Memory B cell (primary cell): ENCODE results near the gene GPATCH4.
A peak's percentile ranks its signal among the peaks of the same experiment; 100 is the strongest.
"Not testable (repeated sequence)": the region's sequence is repeated elsewhere in the genome, so short reads cannot be mapped to it uniquely, and the experiment has no call there.

ENCODE experiments used
- ATAC-seq: fragments of 150-1000 bp; cut with Tn5 transposase; 2 replicates; pipeline ENCODE4 v1.10.0; 2021; ENCODE audit warnings: low read depth, mild to moderate bottlenecking, moderate library complexity
- DNase-seq, 2 donors: peaks; one replicate each; pipeline ENCODE4 v3.0.0; 2022; ENCODE audit warnings: low spot score in 2 of 2
- H3K27ac Mint-ChIP-seq: one replicate; pipeline ENCODE4 v1.8.0; 2022; ENCODE audit warnings: mild to moderate bottlenecking, moderate library complexity, mixed read lengths
- H3K27me3 Mint-ChIP-seq: one replicate; pipeline ENCODE4 v1.8.0; 2022; ENCODE audit warnings: mixed read lengths
- H3K36me3 Mint-ChIP-seq: one replicate; pipeline ENCODE4 v1.8.0; 2022; ENCODE audit warnings: mild to moderate bottlenecking, mixed read lengths
- H3K4me1 Mint-ChIP-seq: one replicate; pipeline ENCODE4 v1.8.0; 2022; ENCODE audit warnings: mixed read lengths
- H3K4me3 Mint-ChIP-seq: one replicate; pipeline ENCODE4 v1.8.0; 2022; ENCODE audit warnings: mild to moderate bottlenecking, moderate library complexity, mixed read lengths
- H3K9me3 Mint-ChIP-seq: one replicate; pipeline ENCODE4 v1.8.0; 2022; ENCODE audit warnings: mixed read lengths

GPATCH4 gene

DNA sequence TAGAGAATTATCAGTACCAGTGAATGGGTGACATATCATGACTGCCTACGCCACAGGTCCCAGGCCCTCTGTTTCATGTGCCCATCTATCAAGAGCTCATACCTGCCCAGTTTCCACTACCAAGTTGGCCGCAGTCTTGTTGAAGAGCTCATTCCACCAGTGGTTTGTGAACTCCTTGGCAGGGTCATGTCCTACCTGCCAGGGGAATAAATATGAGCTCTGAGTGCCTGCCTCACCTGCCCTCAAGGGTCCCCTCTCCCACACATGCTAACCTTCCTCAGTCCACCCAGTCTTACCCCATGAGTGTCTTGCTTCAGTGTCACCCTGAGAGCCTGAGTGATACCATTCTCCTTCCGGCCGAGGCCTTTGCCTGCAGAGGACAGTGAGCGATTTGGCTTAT, 3.2 kb downstream of the GPATCH4 start:
- H3K27ac Mint-ChIP-seq, result peak overlapping the region; percentile 73
- H3K4me3 Mint-ChIP-seq, result no peak overlapping the region
- ATAC-seq, result no peak

GRCh38 chr1:156596426-156596825, 4.9 kb downstream of the GPATCH4 start:
- Mint-ChIP-seq H3K27me3 (no peaks in the 10 kb centered on the region), H3K4me3 (no peak overlapping the region), H3K9me3 (no peaks in the 10 kb centered on the region), H3K4me1 (peaks cover 21% of the 10 kb centered on the region), H3K27ac (peak overlapping the region; percentile 33), H3K36me3 (peaks cover 20% of the 10 kb centered on the region)
- DNase-seq, result no peak
- ATAC-seq, result no peak

More for the DNA sequence above, 3.2 kb downstream of the GPATCH4 start:
- Mint-ChIP-seq H3K36me3 (peaks cover 20% of the 10 kb centered on the region), H3K27me3 (no peaks in the 10 kb centered on the region), H3K9me3 (no peaks in the 10 kb centered on the region), H3K4me1 (peaks cover 19% of the 10 kb centered on the region)
- DNase-seq, result no peak

DNA sequence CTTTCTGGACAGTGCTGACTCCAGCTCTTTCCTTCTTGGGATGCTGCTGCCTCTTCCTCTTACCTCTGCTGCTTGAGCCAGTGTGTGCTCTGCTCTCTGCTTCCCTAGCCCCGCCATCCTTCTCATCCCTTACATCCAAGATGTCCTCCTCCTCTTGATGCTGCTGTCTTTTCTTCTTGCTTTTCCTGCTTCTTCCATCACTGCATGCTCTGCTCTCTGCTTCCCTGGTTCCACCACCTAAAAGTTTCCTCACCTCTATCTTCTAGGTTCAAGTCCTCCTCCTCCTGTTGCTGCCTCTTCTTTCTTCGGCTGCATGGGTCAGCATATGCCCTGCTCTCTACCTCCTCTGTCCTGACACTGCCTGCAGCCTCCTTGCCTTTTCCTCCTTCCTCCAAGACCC, 6.3 kb downstream of the GPATCH4 start:
- no peak overlapping the region for H3K27ac Mint-ChIP-seq
- H3K36me3 Mint-ChIP-seq, result peaks cover 20% of the 10 kb centered on the region
- peaks cover 19% of the 10 kb centered on the region for H3K4me1 Mint-ChIP-seq
- DNase-seq, result no peak
- H3K27me3 Mint-ChIP-seq, result no peaks in the 10 kb centered on the region
- no peak overlapping the region for H3K4me3 Mint-ChIP-seq
- no peaks in the 10 kb centered on the region for H3K9me3 Mint-ChIP-seq
- ATAC-seq, result no peak

GRCh38 chr1:156594190-156594589, 7.1 kb downstream of the GPATCH4 start:
- Mint-ChIP-seq H3K36me3 (peaks cover 20% of the 10 kb centered on the region), H3K9me3 (no peaks in the 10 kb centered on the region), H3K4me3 (no peak overlapping the region), H3K4me1 (peaks cover 19% of the 10 kb centered on the region), H3K27ac (no peak overlapping the region), H3K27me3 (no peaks in the 10 kb centered on the region)
- ATAC-seq (no peak), DNase-seq (no peak)

DNA sequence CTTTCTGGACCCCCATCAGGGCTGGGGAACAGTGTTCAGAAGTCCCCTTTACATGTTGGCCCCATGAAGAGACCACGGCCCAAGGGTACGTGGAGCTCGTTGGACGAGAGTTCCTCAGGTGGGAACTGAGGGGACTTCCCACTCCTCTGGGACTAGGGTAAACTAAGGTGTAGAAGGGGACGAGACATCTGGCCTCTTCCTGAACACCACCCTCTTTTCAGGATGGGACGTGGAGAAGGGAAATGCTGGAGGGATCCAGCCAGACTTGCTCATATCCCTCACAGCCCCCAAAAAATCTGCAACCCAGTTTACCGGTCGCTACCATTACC, 7.7 kb downstream of the GPATCH4 start:
- Mint-ChIP-seq H3K4me3 (no peak overlapping the region), H3K36me3 (peaks cover 18% of the 10 kb centered on the region), H3K4me1 (peaks cover 19% of the 10 kb centered on the region), H3K27ac (no peak overlapping the region), H3K27me3 (no peaks in the 10 kb centered on the region), H3K9me3 (no peaks in the 10 kb centered on the region)
- DNase-seq, result no peak
- no peak for ATAC-seq

DNA sequence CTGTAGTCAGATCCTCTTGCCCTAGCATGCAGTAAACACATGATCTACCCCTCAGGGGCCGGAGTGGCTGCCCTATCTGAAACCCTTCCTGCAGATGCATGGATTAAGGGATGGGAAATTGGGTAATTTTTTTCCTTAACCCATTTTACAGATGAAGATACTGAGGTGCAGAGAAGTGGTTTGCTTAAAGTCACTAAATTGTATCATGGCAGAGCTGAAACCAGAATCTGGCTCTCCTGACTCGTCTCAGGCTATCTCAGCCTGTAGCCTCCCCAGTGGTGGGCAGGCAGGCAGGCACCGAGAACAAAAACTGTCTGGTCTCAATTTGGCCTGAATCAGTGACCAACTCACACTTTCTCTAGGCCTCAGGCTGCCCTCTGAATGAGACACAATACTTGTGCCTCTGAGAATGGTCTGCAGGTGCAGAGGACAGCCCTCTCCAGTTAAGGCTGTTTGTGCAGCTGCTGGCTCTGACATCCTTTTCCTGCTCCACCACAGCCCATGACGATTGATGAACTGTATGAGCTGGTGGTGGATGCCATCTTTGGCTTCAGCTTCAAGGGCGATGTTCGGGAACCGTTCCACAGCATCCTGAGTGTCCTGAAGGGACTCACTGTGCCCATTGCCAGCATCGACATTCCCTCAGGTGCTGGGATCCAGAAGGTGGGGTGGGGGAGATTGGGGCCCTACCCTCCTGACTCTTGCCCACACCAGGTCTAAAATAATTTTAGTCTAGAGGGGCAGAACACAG, 8.2 kb downstream of the GPATCH4 start:
- peak overlapping the region; percentile 5 for H3K27ac Mint-ChIP-seq
- ATAC-seq, result no peak
- peak overlapping the region; percentile 84 for H3K4me3 Mint-ChIP-seq
- H3K27me3 Mint-ChIP-seq, result no peaks in the 10 kb centered on the region
- H3K9me3 Mint-ChIP-seq, result no peaks in the 10 kb centered on the region
- DNase-seq, result no peak
- H3K36me3 Mint-ChIP-seq, result peaks cover 12% of the 10 kb centered on the region
- peaks cover 19% of the 10 kb centered on the region for H3K4me1 Mint-ChIP-seq

DNA sequence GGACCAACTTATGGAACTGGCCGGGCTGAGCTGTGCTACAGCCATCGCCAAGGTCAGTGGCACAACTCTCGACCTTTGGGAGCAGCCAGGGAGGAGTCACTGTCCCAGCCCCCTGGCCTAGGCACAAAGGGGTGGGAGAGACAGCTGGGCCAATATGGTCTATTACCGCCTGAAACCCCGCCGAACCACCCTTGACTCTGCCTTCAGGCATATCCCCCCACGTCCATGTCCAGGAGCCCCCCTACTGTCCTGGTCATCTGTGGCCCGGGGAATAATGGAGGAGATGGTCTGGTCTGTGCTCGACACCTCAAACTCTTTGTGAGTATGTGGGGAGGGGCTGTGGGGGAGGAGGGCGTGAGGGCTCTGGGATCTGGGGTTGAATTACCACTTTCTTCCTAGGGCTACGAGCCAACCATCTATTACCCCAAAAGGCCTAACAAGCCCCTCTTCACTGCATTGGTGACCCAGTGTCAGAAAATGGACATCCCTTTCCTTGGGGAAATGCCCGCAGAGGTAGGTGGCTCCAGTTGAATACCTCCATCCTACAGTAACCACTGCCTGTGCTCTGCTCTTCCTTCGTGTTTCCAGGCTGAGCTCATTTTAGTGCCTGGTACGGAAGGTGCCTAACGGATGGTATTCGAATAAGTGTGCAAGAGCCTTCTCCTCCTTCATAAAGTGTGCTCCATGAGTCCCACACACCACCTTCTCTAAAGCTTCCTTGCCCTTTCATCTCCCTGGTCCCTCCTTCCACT, 8.9 kb downstream of the GPATCH4 start:
- ATAC-seq, result no peak
- Mint-ChIP-seq H3K36me3 (peaks cover 12% of the 10 kb centered on the region), H3K4me1 (peaks cover 19% of the 10 kb centered on the region), H3K27ac (peak overlapping the region; percentile 84), H3K9me3 (no peaks in the 10 kb centered on the region), H3K4me3 (peak overlapping the region; percentile 84), H3K27me3 (no peaks in the 10 kb centered on the region)
- DNase-seq, result no peak

- no peaks in the 10 kb centered on the region for H3K27me3 Mint-ChIP-seq
- peak within 1 kb of the TSS; percentile 84 for H3K27ac Mint-ChIP-seq
- peak within 1 kb of the TSS; percentile 84 for H3K4me3 Mint-ChIP-seq
- DNase-seq (peak; percentile 53 to 62), ATAC-seq (peak; percentile 94)
- H3K36me3 Mint-ChIP-seq, result peaks cover 6% of the 10 kb centered on the region
- H3K9me3 Mint-ChIP-seq, result no peaks in the 10 kb centered on the region
- H3K4me1 Mint-ChIP-seq, result peaks cover 19% of the 10 kb centered on the region
These were observed 9.7 kb downstream of the GPATCH4 start, which contains the start of gene NAXE for GRCh38 chr1:156591432-156592157. Gene NAXE (plus strand): TSS chr1:156591776. CDS start chr1:156591805, 29 bp downstream.

DNA sequence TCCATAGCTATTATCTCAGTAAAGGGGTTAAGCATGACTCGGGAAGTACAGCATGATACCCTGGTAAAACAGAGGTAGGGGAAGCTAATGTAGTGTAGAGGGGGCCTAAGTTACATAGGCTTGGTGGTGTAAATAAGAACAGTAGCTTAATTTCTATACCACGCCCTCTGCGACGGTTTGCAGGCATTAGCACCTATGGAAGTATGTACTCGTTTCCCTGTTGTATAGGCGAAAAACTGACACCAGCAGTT, 10.2 kb downstream of the GPATCH4 start:
- Mint-ChIP-seq H3K4me1 (peaks cover 19% of the 10 kb centered on the region), H3K27ac (peak overlapping the region; percentile 84), H3K27me3 (no peaks in the 10 kb centered on the region), H3K36me3 (peaks cover 6% of the 10 kb centered on the region), H3K4me3 (peak overlapping the region; percentile 84), H3K9me3 (no peaks in the 10 kb centered on the region)
- ATAC-seq (peak; percentile 21), DNase-seq (no peak)

GRCh38 chr1:156590326-156591180, 10.7 kb downstream of the GPATCH4 start:
- H3K36me3 Mint-ChIP-seq, result peaks cover 7% of the 10 kb centered on the region
- H3K4me1 Mint-ChIP-seq, result peaks cover 19% of the 10 kb centered on the region
- DNase-seq, result no peak
- no peak for ATAC-seq
- H3K4me3 Mint-ChIP-seq, result peak overlapping the region; percentile 84
- peak overlapping the region; percentile 84 for H3K27ac Mint-ChIP-seq
- H3K27me3 Mint-ChIP-seq, result no peaks in the 10 kb centered on the region
- no peaks in the 10 kb centered on the region for H3K9me3 Mint-ChIP-seq

DNA sequence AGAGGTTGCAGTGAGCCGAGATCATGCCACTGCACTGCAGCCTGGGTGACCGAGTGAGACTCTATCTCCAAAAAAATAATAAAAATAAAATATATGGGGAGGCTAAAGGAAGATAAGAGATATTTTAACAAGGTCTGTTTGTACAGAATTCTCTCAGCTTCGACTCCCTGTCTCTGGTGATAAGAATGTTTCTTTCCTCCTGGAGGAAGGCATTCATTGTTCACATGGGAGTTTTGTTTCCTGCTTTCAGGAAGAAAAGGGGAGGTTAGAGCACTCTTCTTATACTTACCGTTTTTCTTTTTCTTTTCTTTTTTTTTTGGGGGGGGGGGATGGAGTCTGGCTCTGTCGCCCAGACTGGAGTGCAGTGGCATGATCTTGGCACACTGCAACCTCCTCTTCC, 11.7 kb downstream of the GPATCH4 start:
- Mint-ChIP-seq H3K27me3 (no peaks in the 10 kb centered on the region), H3K9me3 (no peaks in the 10 kb centered on the region), H3K4me3 (no peak overlapping the region), H3K27ac (no peak overlapping the region), H3K4me1 (peaks cover 13% of the 10 kb centered on the region), H3K36me3 (peaks cover 3% of the 10 kb centered on the region)
- ATAC-seq, result no peak
- DNase-seq, result no peak

- H3K4me3 Mint-ChIP-seq, H3K27me3 Mint-ChIP-seq, DNase-seq, ATAC-seq, H3K36me3 Mint-ChIP-seq, H3K9me3 Mint-ChIP-seq, H3K27ac Mint-ChIP-seq: not testable (repeated sequence)
- peaks cover 24% of the 10 kb centered on the region for H3K4me1 Mint-ChIP-seq
These were observed 13.4 kb downstream of the GPATCH4 start for GRCh38 chr1:156587927-156588326.

DNA sequence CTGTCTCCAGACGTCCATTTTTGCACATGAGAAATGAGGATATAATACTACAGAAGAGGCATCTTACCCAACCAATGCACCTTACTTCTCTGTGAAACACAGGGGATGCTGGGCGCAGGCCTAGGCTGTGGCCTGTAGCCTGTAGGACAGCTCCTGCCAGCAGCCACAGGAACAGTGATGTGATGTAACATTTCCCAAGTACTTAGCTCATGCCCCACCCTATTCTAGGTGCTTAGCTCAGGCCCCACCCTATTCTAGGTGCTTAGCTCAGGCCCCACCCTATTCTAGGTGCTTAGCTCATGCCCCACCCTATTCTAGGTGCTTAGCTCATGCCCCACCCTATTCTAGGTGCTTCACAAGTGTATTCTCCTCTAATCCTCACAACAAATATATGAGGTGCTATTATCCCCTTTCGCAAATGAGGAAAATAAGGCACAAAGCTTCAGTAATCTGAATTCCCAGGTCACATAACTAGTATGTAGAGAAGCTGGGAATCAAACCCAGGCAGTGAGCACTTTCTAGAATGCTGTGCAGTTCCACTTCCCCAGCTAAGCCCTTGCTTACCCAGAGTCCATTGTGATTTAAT, 14.3 kb downstream of the GPATCH4 start:
- Mint-ChIP-seq H3K27ac (no peak overlapping the region), H3K4me1 (peaks cover 26% of the 10 kb centered on the region), H3K9me3 (no peaks in the 10 kb centered on the region), H3K4me3 (no peak overlapping the region), H3K27me3 (no peaks in the 10 kb centered on the region), H3K36me3 (peaks cover 3% of the 10 kb centered on the region)
- no peak for DNase-seq
- no peak for ATAC-seq
